AG09309 (cell line): ENCODE measurements around the gene FXN.

Source experiments
- DNase-seq: peaks from one replicate; pipeline ENCODE4 v3.0.0-alpha.2; 2010; ENCODE audit warnings: low read depth
- H3K4me3 ChIP-seq: 2 replicates; pipeline ENCODE4 v1.5.1; 2011; ENCODE audit warnings: mild to moderate bottlenecking, low read depth, low read length, moderate library complexity; ENCODE audit not compliant: control insufficient read depth
- CTCF ChIP-seq: IDR thresholded peaks from 2 replicates; pipeline ENCODE4 v1.5.1; 2011; ENCODE audit warnings: mild to moderate bottlenecking, low read depth, low read length, inconsistent platforms; ENCODE audit not compliant: insufficient read depth, control insufficient read depth; ENCODE audit errors: missing control alignments

FXN gene

GRCh38 chr9:69062195-69062594, 26.6 kb downstream of the FXN start:
- H3K4me3 ChIP-seq: no peak overlapping the region
- no peak for DNase-seq
- TF ChIP-seq CTCF: no peak

- no peak overlapping the region for H3K4me3 ChIP-seq
- no peak for DNase-seq
Observed at GRCh38 chr9:69063839-69064238, 28.3 kb downstream of the FXN start.

GRCh38 chr9:69065660-69066059, 30.1 kb downstream of the FXN start:
- no peak for TF ChIP-seq CTCF
- no peak overlapping the region for H3K4me3 ChIP-seq
- DNase-seq: no peak

More at GRCh38 chr9:69063839-69064238, 28.3 kb downstream of the FXN start:
- TF ChIP-seq CTCF: no peak

GRCh38 chr9:69066955-69067354, 31.4 kb downstream of the FXN start:
- no peak overlapping the region for H3K4me3 ChIP-seq
- DNase-seq: no peak
- no peak for TF ChIP-seq CTCF

GRCh38 chr9:69070201-69070600, 34.6 kb downstream of the FXN start:
- TF ChIP-seq CTCF: no peak
- no peak for DNase-seq
- no peak overlapping the region for H3K4me3 ChIP-seq

- no peak for TF ChIP-seq CTCF
- H3K4me3 ChIP-seq: no peak overlapping the region
- no peak for DNase-seq
Observed at GRCh38 chr9:69071059-69071458, 35.5 kb downstream of the FXN start.

GRCh38 chr9:69073103-69073502, 37.6 kb downstream of the FXN start:
- H3K4me3 ChIP-seq: no peak overlapping the region
- TF ChIP-seq CTCF: no peak
- DNase-seq: no peak
